Stimulated activated CD4-positive, alpha-beta T cell treated with anti-CD3 and anti-CD28 coated beads, Interleukin-2, amount 100 ng/mL, for 24 hours (primary cell): Measurements from ENCODE around the gene CHD5.
A peak's percentile ranks its signal among the peaks of the same experiment; 100 is the strongest.

Source experiments
- DNase-seq, 2 donors: peaks; one replicate each; pipeline ENCODE4 v3.0.0-alpha.2; 2020

CHD5 gene

DNA sequence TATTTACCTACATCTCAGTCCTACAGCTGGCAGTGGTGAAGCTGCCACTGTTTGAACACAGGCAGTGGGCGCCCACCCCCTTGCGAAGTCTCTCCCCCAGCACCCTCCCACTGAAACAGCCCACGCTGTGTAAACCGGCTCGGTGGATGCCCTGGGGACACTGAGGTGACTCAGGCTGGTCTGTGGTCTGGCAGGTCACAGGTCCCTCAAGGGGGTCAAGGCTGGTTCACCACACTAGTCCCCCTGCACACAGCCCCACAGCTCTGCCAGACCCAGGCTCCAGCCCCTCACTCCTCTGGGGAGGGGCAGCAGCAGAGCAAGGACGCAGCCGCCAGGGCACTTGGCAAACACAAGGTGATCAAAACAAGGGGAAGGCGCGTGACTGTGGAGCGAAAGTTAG lies 7.6 kb downstream of the CHD5 start:
- DNase-seq = no peak

DNA sequence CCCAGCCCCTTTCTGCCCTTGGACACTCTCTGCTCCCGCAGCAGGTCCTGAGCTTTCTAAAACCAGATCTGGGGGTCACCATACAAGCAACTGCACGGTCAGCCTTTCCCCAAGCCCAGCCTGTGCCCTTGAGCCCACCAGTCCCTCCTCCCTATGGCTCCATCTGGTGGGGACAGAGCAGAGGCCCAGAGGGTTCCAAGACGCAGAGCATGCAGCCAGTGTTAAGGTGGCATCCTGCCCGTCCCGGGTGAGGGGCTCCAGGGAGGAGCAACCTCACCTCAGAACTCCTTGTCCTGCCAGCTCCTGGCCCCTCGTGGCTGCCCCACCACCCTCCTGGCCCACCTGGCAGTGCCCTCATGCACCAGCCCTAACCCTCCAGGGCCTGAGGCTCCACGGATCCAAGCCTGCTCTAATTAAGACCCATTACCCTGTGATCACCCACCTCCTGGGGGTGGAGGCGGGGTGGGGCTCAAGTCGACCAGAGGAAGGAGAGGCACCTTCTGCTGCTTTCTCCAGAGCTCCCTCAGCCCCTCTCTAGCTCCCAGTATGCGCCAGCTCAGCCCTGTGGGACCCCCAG lies 8.5 kb downstream of the CHD5 start:
- no peak for DNase-seq

DNA sequence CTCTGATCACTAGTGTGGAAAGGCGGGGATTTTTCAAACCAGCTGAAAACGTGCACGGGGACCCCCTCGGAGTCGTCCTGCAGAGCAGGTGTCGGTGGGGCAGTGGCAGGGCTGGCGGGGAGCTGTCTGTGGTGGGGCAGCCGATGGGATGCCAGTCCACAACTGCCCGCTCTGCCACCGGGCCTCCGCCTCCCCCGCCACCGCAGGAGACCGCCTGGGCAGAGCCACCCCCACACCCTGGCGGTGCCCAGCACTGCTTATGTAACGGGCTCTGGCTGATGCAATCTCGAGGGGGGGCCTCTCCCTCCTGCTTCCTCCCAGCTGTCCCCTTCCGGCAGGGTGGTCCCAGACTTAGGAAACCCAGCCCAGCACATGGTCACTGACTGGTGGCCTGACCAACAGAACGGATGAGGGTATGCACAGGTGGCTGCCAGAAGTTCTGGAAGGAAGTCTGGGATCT lies 9.3 kb downstream of the CHD5 start:
- no peak for DNase-seq

DNA sequence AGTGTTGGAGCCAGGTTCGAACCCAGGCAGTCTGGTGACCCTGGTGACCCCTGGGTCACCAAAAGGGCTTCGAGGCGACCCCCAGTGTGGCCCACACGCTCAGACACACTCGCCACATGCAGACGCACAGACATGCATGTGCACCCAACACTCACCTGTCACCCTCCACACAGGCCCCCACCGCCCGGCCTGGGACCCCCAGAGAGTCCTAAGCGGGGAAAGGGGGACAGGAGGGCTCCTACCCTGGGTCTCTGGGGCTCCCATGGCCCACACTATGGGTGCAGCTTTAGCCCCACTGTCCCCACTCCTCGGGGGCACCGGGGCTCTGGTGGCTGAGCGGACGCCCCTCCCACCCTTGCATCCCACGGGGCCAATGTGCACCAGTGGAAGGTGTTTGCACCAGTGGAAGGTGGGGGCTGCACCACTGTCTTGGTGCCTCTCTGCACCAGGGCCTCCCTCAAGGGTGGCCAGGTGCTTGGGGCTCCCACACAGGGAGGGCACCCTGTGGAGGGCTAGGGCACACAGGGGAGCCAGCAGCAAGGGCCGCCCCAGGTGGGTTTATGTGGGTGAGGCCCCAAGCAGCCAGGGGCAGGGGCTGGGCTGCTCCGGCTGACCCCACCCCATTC lies 9.9 kb downstream of the CHD5 start:
- no peak for DNase-seq

DNA sequence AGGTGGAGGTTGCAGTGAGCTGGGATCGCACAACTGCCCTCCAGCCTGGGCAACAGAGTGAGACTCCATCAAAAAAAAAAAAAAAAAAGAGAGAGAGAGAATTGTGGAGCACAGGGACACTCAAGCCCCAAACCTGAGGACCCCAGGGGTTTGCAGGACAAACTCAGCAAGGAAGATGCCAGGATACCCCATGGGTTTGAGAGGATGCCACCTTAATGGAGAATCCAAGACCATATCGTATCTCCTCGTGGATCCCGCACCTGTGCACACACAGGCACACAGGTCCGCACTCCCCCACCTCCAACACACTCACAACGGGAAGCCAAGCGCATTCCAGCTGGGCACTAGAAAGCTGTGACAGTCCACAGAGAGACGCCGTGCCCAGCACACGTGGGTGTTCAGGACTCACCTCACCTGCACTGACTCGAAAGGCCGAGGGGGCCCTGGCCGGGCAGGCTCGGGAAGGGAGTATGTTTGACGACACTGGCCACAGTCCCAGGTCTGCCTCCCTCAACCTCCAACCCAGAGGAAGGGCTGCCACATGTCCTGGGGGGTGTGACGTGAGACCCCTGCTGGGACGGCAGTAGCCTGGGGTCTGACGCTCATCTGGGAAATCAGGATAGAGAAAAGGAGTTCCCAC lies 11.1 kb downstream of the CHD5 start:
- no peak for DNase-seq

DNA sequence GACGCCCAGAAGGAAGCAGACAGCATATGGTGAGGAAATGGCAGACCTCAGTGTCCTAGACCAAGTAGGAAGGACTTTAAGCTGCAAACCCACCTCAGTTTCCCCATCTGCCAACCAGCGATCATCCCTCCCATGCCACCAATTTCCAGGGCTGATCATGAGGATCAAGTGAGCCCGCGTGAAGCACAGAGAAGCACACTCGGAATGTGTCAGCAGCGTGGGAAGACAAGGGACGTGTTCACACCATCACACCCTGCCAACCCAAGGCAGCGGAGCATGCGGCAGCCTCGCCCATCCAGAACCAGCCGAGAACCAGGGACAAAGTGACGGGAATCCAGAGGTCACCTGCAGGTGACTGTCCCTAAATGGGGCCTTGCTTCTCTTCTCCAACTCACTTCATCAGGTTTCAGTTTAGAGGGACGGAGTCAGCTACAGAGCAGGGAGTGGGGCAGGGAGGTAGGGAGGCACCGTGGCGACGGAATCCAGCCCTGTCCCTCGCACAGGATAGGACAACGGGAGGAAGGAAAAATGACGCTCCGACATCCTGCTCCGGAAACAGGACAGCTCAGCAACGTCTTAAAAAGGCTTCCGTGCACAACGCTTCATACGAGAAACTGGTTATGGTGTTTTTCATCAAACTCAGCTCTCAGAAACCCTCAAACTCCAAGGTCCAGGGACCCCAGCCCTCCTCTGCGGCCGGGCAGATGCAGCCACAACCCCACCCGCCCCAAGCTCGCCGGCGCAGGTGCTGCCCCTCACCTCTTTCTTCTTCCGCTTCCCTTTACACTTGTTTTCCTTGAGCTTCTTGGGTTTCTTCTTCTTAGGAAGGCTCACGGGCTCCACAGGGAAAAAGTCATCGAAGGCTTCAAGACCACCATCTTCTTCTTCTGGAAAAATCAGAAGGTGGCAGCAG lies 12.5 kb downstream of the CHD5 start:
- no peak for DNase-seq

DNA sequence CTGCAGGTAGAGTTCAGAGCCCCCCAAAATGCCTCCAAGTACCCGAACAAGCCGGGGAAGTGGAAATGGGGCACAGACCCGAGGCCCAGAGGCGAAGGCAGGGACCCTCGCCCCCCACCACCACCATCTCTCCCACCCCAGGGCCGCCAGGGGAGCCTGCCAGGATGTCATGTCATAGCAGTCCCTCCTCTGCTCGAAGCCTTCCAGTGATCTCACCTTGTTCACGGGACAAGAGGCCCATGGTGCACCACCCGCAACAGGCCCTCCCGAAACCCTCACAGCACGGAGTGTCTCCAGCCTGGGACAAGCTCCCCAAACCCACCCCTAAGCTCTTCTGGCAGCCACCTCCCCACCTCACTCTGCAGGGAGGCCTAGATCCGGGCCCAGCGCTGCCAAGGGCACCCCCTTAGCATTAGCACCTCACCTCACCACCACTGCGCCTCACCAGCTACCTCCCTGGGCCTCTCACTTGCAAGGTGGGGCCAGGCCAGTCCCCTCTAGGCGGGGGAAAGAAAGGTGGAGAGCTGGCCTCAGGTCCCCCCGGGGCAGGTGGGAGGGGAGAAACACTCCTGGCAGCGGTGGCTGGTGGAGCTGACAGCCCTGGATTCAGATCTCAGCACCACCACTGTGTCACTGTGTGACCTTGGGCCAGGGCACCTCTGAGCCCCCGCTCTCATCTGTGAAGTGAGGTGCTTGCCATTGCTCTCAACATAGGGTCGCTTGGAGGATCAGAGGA lies 13.3 kb downstream of the CHD5 start:
- DNase-seq = no peak

DNA sequence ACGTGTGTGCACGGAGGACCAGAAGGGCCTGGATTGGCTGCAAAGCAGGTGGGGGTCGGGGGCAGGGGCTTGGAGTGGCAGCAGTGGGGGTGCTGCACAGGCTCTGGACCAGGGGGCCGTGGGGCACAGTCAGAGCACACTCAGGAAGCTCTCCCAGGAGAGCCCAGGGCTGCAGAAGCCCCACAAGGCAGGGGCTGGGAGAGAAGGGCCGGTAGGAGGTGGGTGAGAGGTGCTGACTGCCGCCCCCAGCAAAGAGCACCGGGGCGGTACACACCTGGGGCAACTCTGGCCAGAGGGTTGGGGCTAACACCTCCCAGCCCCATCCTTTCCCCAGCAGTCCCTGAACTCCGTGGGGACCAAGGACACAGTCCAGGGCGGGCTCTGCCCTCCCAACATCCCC lies 13.9 kb downstream of the CHD5 start:
- no peak for DNase-seq

DNA sequence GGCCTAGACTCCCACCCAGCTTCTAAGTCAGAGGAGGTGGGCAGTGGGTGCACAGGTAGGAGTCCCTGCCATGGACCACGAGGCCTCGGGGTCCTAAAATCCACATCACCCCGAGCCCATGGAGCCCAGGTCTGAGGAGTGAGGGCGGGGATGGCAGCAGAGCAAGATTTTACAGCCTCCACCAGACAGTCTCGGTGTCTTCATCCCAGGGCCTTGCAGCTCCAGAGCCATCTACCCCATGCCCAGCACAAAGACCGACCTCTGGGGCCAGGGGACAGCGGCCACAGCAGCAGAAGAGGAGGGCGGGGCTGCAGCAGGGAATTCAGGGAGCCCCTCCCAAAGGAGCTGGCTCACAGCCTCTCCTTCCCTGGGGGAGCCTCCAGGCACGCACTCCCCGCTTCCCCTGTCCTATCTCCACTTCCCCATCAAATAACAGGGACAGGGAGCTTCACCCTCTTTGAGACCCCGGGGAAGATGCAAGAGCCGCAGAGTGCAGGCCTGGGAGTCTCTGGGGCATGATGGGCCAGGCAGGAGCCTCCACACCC lies 14.6 kb downstream of the CHD5 start:
- no peak for DNase-seq

DNA sequence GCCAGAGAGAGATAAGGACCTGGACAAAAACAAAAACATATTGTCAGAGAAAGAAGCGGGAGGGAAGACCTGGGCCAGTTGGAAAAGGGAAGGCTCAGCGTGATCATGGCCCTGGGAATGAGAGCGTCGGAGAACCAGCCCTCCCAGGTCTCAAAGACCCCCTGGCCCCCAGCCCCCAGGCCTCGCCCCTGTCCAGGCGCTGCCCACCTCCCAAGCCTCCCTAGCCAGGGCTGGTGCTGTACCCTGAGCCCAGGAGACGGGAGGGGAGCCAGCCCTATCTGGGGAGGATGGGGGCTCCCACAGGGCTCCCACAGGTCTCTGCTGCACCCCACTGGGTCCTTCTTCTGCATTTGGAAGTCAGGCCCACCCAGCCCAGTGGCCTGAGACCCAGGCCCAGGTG lies 15.1 kb downstream of the CHD5 start:
- DNase-seq = no peak

DNA sequence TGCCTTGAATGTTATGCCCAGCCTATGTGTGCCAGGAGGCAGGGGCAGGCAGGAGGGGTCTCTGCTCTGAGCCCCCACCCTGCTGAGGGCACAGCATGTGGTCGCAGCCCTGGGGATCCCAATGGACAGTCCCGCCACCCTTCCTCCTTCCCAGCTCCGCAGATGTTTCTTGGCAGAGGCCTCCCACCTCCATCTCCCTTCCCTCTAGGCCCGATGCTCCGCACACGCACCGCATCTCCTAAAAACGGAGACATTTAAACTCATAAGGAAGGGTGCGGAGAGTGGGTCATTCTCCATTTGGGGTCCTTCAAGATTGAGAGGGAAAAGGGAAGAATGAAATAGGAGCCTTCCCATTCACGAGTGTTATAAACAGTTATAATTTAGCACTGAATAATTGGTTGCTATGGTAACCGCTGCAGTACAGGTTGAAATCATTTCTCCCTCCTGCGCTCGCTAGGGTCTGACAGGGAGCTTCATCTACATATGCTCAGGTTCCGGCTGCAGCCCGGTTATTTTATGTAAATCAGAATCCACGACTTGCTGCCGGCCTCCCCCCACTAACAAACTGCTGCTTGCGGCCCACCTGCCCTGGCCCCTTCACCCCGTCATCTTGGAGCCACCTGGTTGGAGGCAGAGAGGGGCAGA lies 16.0 kb downstream of the CHD5 start:
- no peak for DNase-seq

DNA sequence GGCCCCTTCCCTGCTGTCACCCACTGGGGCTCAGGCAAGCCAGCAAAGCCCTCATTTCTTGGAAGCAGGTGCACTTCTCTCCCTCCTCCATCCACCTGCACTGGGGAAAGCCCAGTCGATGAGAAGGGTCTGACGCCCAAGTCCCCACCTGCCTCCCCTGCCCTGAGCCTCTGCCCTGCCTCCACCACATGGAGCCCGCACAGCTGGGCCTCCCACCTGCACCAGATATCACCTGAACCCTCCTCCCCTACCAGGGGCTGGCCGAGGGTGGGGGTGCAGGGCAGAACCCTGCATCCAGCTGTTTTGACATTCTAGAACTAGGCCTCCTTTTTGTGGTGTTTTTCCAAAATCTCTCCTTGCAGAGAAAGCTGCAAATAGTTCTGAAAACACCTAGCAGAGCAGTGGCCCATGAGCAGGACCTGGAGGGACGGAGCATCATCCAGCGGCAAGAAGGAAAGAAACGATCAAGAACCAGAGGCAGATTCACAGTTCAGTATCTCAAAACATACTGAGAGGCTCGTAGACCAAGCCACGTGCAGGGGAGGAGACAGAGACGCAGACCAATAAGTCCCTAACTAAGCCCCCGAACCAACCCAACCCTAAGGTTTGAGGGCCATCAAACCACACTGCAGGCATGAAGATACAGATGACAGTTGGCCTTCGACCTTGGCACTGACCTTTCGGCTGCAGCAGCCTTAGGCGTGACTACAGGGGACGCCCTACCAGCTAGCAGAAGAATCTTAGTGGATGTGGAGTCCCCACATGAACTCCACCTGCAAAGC lies 16.7 kb downstream of the CHD5 start:
- no peak for DNase-seq

DNA sequence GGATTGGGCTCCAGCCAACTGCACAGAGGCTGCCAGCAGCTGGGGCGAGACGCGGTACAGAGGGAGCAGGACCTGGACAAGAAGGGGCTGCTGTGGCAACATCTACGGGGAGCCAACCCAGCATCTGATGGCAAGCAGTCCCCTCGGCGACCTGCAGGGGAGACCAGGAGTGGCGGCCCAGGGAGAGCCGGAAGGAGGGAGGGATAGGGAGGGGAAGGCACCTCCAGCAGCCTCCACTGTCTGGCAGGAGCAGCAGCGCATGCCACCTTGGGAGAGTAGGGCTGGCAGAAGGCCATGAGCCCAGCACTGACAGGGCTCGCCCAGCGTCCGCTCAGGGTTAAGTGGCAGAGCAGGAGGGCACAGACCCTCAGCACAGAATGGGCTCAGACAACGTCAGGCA lies 17.3 kb downstream of the CHD5 start:
- DNase-seq = no peak

DNA sequence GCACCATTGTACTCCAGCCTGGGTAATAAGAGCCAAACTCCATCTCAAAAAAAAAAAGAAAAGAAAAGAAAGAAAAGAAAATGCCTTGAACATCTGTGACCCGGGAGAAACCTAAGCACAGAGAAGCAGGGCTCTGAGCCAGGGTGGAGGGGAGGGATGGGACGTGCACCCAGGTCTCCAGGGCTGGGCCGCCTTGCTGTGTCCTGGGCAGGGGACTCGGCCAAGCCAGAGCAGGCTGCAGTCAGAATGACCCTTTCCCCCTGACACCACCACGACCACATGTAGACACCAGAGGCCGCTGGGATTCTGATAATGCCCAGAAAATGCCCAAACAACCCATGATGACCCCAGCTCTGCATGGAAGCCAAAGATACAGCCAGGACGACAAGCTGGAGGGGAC lies 17.8 kb downstream of the CHD5 start:
- DNase-seq = no peak

DNA sequence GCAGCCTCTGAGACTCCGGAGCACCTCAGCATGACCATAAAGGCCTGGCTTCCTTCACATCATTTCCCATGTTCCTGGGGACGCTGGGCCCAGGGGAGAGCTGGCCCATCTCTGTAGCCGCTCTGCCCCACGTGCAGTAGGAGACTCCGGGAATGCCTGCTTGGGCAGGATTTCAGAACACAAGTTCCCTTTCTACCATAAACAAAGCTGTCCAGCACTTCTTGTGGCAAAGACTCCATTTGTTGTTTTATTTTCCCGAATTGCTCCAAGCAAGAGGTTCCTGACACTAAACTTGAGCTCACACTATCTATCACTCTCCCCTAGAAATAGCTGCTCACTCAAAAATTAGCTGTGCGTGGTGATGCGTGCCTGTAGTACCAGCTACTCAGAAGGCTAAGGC lies 21.9 kb downstream of the CHD5 start:
- no peak for DNase-seq

DNA sequence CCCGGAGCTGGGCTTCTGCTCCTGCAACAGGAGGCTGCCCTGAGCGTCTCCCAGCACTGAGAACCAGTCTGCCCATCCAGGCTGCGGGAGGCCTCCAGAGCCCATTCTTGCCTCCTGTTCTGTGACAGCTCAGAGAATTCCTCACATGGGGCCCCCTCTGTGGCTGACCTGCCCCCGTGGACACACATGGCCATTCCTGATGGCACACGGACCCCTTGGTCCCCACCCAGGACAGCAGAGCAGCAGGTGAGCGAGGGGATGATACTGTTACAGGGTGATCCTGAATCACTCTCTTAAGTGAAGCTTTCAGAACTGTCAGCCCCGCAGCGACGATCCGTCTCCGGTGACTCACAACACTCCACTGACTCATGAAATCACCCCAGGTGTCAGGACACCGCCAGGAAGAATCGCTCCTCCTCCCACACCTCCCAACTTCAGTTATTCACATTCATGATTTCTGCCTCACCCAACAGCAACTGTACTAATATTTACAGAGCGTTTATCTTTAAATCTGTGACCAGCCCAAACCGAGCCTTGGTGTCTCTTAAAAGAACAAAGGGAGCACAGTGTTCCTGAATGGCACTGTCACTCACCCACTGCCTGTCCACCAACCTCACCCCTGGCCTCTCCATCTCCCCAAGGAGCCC lies 22.5 kb downstream of the CHD5 start:
- DNase-seq = peak; percentile 36 to 55

DNA sequence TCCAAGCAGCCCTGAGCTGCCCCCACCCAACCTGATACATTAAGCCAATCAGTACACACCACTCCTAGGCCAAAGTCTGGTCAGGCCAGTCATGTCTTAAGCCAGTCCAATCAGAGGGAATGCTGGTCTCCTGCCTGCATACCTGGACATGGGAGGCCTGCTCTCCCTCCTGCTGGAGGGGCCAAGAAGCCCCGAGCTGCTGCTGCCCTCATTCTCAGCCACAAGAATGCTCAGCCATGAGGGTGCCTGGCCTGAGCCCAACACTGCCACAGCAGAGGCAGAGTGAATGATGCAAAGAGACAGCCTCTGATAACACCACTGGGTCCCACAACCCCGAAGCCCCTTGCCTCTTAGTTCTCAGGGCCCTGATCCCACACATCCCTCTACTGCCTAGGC lies 23.0 kb downstream of the CHD5 start:
- no peak for DNase-seq

DNA sequence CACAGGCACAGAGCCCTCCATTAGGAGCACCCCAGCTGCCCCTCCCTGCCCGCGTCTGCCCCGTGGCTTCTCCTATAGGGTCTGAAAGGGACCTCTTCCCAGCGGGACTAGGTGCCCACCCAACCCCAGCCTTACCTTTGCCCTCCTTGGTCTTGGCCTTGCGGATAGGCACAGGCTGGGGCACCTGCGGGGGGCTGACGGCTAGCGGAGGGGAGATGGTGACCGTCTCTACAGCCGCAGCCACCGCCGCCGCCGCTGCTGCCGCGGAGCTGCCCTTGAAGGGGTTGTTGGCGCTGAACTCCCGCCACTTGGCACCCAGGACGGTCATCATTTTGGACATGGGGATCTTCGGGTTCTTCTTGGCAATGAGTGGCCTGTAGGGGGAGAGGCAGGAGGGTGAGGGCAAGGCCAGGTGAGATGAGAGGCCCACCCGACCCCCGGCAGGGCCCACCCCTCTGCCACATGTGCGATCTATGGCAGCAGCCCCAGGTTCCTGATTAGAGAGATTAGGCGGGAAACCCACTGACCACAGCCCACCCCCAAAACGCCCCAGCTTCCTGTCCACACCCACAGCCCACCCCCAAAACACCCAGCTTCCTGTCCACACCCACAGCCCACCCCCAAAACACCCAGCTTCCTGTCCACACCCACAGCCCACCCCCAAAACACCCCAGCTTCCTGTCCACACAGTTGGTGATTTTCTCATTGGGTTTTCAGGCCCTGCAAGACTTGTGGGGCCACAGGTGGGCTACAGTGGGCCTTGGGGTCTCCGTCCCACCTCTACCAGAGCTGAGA lies 25.4 kb downstream of the CHD5 start:
- DNase-seq = no peak

DNA sequence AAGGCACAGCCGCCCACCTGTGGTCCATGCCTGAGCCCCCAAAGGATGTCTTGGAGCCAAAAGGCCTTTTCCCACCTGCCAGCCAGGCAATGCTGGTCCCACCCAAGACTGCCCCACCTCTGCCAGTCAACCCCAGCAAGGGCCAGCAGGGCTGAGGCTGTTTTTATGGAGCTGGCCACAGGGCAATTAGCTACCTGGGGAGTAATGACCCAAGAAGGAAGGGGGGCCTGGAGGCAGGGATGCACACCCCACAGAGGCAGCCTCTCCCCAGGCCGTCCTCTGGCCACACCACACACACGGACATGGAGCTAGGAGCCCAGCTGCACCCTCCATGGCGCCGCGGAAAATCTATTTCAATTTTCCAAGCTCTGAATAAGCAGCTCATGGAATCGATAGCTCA lies 27.2 kb downstream of the CHD5 start:
- no peak for DNase-seq

DNA sequence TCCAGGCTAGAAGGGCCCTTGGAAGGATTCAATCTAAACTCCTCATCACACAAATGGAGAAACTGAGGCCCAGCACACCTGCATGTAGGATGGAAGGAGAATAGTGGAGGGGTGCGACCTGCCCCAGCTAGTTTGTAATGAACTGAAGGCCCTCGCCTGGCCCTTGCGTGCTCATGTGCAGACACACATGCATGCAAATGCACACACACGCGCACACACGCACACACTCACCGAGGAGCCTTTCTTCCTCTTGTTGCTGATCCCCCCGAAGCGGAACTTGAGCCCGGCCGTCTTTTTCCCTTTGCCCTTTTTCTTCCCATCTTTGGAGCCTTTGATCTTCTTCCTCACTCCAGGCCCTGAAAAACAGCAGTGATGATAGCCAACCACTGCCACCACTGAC lies 27.9 kb downstream of the CHD5 start:
- no peak for DNase-seq
